Skeletal muscle satellite cell (primary cell): Measurements from ENCODE around the gene PHF23.

ENCODE experiments used
- H3K27me3 ChIP-seq: 2 replicates; pipeline ENCODE4 v1.7.0; 2013; ENCODE audit warnings: low read length; ENCODE audit not compliant: control insufficient read depth, insufficient read depth
- H3K36me3 ChIP-seq: 2 replicates; pipeline ENCODE4 v1.7.0; 2013; ENCODE audit warnings: mild to moderate bottlenecking, control low read depth, low read length; ENCODE audit not compliant: insufficient read depth
- H3K4me1 ChIP-seq: 2 replicates; pipeline ENCODE4 v1.7.0; 2013; ENCODE audit warnings: low read length; ENCODE audit not compliant: control insufficient read depth, insufficient read depth
- H3K4me2 ChIP-seq: 2 replicates; pipeline ENCODE4 v1.7.0; 2013; ENCODE audit warnings: mild to moderate bottlenecking, low read length
- H3K4me3 ChIP-seq: 2 replicates; pipeline ENCODE4 v1.7.0; 2013; ENCODE audit warnings: low read length
- H3K9ac ChIP-seq: 2 replicates; pipeline ENCODE4 v1.7.0; 2013; ENCODE audit warnings: mild to moderate bottlenecking, low read depth, low read length, moderate library complexity
- H3K9me3 ChIP-seq: replicated peaks from 2 replicates; pipeline ENCODE4 v1.7.0; 2013; ENCODE audit warnings: mild to moderate bottlenecking, control low read depth, low read length

Gene PHF23

GRCh38 chr17:7222093-7222971, 16.9 kb downstream of the PHF23 start:
- no peak overlapping the region for H3K9ac ChIP-seq

GRCh38 chr17:7221278-7222092, 17.8 kb downstream of the PHF23 start:
- Histone ChIP-seq H3K36me3 (peaks cover 40% of the 10 kb centered on the region), H3K9me3 (no peaks in the 10 kb centered on the region), H3K9ac (peak overlapping the region; percentile 93), H3K4me3 (peak overlapping the region; percentile 95), H3K4me1 (peaks cover 36% of the 10 kb centered on the region), H3K27me3 (no peaks in the 10 kb centered on the region), H3K4me2 (peak overlapping the region; percentile 90)

More at GRCh38 chr17:7222093-7222971, 16.9 kb downstream of the PHF23 start:
- Histone ChIP-seq H3K4me1 (peaks cover 33% of the 10 kb centered on the region), H3K4me2 (no peak overlapping the region), H3K36me3 (peaks cover 48% of the 10 kb centered on the region), H3K27me3 (no peaks in the 10 kb centered on the region), H3K4me3 (no peak overlapping the region), H3K9me3 (no peaks in the 10 kb centered on the region)

GRCh38 chr17:7220593-7221277, 18.5 kb downstream of the PHF23 start:
- peaks cover 43% of the 10 kb centered on the region for H3K4me1 ChIP-seq
- peak overlapping the region; percentile 93 for H3K9ac ChIP-seq
- H3K4me3 ChIP-seq, result peak overlapping the region; percentile 95

GRCh38 chr17:7219812-7220592, 19.3 kb downstream of the PHF23 start, which contains the start of the genes ACADVL and DLG4:
Gene ACADVL, plus strand, starts transcription at chr17:7219938. Its CDS starts 47 bp downstream, at chr17:7219985.
Gene DLG4, minus strand, starts transcription at chr17:7219836.
- Histone ChIP-seq H3K9ac (peak within 1 kb of the TSS; percentile 93), H3K4me1 (peaks cover 49% of the 10 kb centered on the region), H3K36me3 (peaks cover 38% of the 10 kb centered on the region), H3K4me3 (peak within 1 kb of the TSS; percentile 95), H3K27me3 (no peaks in the 10 kb centered on the region), H3K9me3 (no peaks in the 10 kb centered on the region), H3K4me2 (peak within 1 kb of the TSS; percentile 90)

More at GRCh38 chr17:7220593-7221277, 18.5 kb downstream of the PHF23 start:
- Histone ChIP-seq H3K36me3 (peaks cover 39% of the 10 kb centered on the region), H3K27me3 (no peaks in the 10 kb centered on the region), H3K9me3 (no peaks in the 10 kb centered on the region), H3K4me2 (peak overlapping the region; percentile 90)

GRCh38 chr17:7219229-7219811, 19.9 kb downstream of the PHF23 start:
- Histone ChIP-seq H3K4me2 (peak overlapping the region; percentile 90), H3K9ac (peak overlapping the region; percentile 93), H3K27me3 (no peaks in the 10 kb centered on the region), H3K36me3 (peaks cover 33% of the 10 kb centered on the region), H3K4me3 (peak overlapping the region; percentile 95), H3K4me1 (peaks cover 52% of the 10 kb centered on the region), H3K9me3 (no peaks in the 10 kb centered on the region)

- Histone ChIP-seq H3K9me3 (no peaks in the 10 kb centered on the region), H3K4me2 (peak overlapping the region; percentile 90), H3K27me3 (no peaks in the 10 kb centered on the region), H3K9ac (no peak overlapping the region), H3K4me3 (no peak overlapping the region), H3K4me1 (peaks cover 57% of the 10 kb centered on the region), H3K36me3 (peaks cover 27% of the 10 kb centered on the region)
These were observed 20.5 kb downstream of the PHF23 start for GRCh38 chr17:7218758-7219157.

- H3K9ac ChIP-seq, result peak overlapping the region; percentile 73
- H3K4me1 ChIP-seq, result peaks cover 60% of the 10 kb centered on the region
- H3K9me3 ChIP-seq, result no peaks in the 10 kb centered on the region
- H3K27me3 ChIP-seq, result no peaks in the 10 kb centered on the region
- H3K4me3 ChIP-seq, result peak overlapping the region; percentile 66
- peaks cover 22% of the 10 kb centered on the region for H3K36me3 ChIP-seq
- H3K4me2 ChIP-seq, result peak overlapping the region; percentile 78
These were observed 21.1 kb downstream of the PHF23 start for GRCh38 chr17:7218166-7218565.

- H3K4me1 ChIP-seq, result peaks cover 60% of the 10 kb centered on the region
- no peaks in the 10 kb centered on the region for H3K27me3 ChIP-seq
- H3K9me3 ChIP-seq, result no peaks in the 10 kb centered on the region
- H3K9ac ChIP-seq, result peak overlapping the region; percentile 74
- H3K4me3 ChIP-seq, result peak overlapping the region; percentile 72
- peak overlapping the region; percentile 88 for H3K4me2 ChIP-seq
- peaks cover 13% of the 10 kb centered on the region for H3K36me3 ChIP-seq
These were observed 21.9 kb downstream of the PHF23 start for GRCh38 chr17:7217113-7217987.

GRCh38 chr17:7216242-7217112, 22.8 kb downstream of the PHF23 start:
- Histone ChIP-seq H3K36me3 (peaks cover 5% of the 10 kb centered on the region), H3K9me3 (no peaks in the 10 kb centered on the region), H3K4me1 (peaks cover 57% of the 10 kb centered on the region), H3K9ac (peak overlapping the region; percentile 74), H3K4me3 (peak overlapping the region; percentile 72), H3K4me2 (peak overlapping the region; percentile 88), H3K27me3 (no peaks in the 10 kb centered on the region)
